Measurements from ENCODE around the gene TNFRSF25.

The TNFRSF25 gene

GRCh38 chr1:6427441-6428390, 38.3 kb downstream of the TNFRSF25 start:
- no peak overlapping the region for H3K4me3 Mint-ChIP-seq
- DNase-seq, result no peak
- no peak for TF ChIP-seq CTCF (IDR thresholded peaks at IDR 0.05)
- no peak overlapping the region for H3K27ac Mint-ChIP-seq
- H3K27me3 Mint-ChIP-seq (ENCODE audit: low read depth, poor library complexity), result peaks cover 74% of the 10 kb centered on the region
- H3K4me1 Mint-ChIP-seq, result peaks cover 20% of the 10 kb centered on the region
- H3K9me3 Mint-ChIP-seq, result no peaks in the 10 kb centered on the region
- no peaks in the 10 kb centered on the region for H3K36me3 Mint-ChIP-seq (ENCODE audit: low read depth)

- Mint-ChIP-seq H3K27me3 (ENCODE audit: low read depth, poor library complexity) (peaks cover 81% of the 10 kb centered on the region), H3K4me3 (no peak overlapping the region), H3K9me3 (no peaks in the 10 kb centered on the region), H3K27ac (no peak overlapping the region), H3K36me3 (ENCODE audit: low read depth) (no peaks in the 10 kb centered on the region), H3K4me1 (peaks cover 20% of the 10 kb centered on the region)
- TF ChIP-seq CTCF (IDR thresholded peaks at IDR 0.05), result no peak
- DNase-seq, result no peak
Measured at GRCh38 chr1:6426972-6427350, 39.0 kb downstream of the TNFRSF25 start.

- Mint-ChIP-seq H3K9me3 (no peaks in the 10 kb centered on the region), H3K27ac (no peak overlapping the region), H3K27me3 (ENCODE audit: low read depth, poor library complexity) (peaks cover 86% of the 10 kb centered on the region), H3K36me3 (ENCODE audit: low read depth) (no peaks in the 10 kb centered on the region), H3K4me1 (peaks cover 20% of the 10 kb centered on the region), H3K4me3 (no peak overlapping the region)
- DNase-seq, result no peak
- no peak for TF ChIP-seq CTCF (IDR thresholded peaks at IDR 0.05)
Measured at GRCh38 chr1:6426277-6426971, 39.5 kb downstream of the TNFRSF25 start.

- Mint-ChIP-seq H3K36me3 (ENCODE audit: low read depth) (no peaks in the 10 kb centered on the region), H3K27me3 (ENCODE audit: low read depth, poor library complexity) (peaks cover 88% of the 10 kb centered on the region), H3K9me3 (no peaks in the 10 kb centered on the region), H3K27ac (no peak overlapping the region), H3K4me3 (no peak overlapping the region), H3K4me1 (peaks cover 19% of the 10 kb centered on the region)
- no peak for DNase-seq
- no peak for TF ChIP-seq CTCF (IDR thresholded peaks at IDR 0.05)
Measured at GRCh38 chr1:6425658-6426057, 40.3 kb downstream of the TNFRSF25 start.

GRCh38 chr1:6424619-6425593, 41.1 kb downstream of the TNFRSF25 start, which contains the start of gene ESPN:
ESPN (plus strand) TSS chr1:6424776; CDS start chr1:6424956, 180 bp downstream.
- peaks cover 11% of the 10 kb centered on the region for H3K4me1 Mint-ChIP-seq
- peaks cover 88% of the 10 kb centered on the region for H3K27me3 Mint-ChIP-seq (ENCODE audit: low read depth, poor library complexity)
- no peaks in the 10 kb centered on the region for H3K9me3 Mint-ChIP-seq
- no peak within 1 kb of the TSS for H3K27ac Mint-ChIP-seq
- DNase-seq, result no peak
- no peak for TF ChIP-seq CTCF (IDR thresholded peaks at IDR 0.05)
- no peaks in the 10 kb centered on the region for H3K36me3 Mint-ChIP-seq (ENCODE audit: low read depth)
- H3K4me3 Mint-ChIP-seq, result no peak within 1 kb of the TSS

Data from nephron progenitor cell (in vitro differentiated cells).